Measurements from ENCODE around the gene CSTF1.

The CSTF1 gene

DNA sequence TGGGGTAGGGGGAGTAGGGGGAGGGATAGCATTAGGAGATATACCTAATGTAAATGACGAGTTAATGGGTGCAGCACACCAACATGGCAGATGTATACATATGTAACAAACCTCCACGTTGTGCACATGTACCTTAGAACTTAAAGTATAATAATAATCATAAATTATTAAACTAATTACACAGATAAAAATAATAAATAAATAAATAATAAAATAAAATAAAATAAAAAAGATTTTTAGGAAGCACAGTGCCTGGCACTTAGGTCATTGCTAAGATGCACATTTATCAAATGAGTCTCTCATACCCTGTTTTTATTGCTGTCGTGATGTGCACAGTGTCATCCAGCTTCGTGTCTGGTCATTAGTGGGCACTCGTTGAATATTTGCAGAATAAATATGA, 57.0 kb downstream of the CSTF1 start:
- Histone ChIP-seq H3F3A (ENCODE audit: insufficient read depth, low read length) (no peaks in the 10 kb centered on the region), H3K36me3 (replicated peaks; ENCODE audit: insufficient read depth, low read length) (no peaks in the 10 kb centered on the region), H3K27ac (ENCODE audit: low read length) (no peak overlapping the region), H3K4me1 (ENCODE audit: low read length) (no peaks in the 10 kb centered on the region), H3K9me3 (replicated peaks; ENCODE audit: insufficient read depth, low read length) (no peaks in the 10 kb centered on the region), H3K9ac (ENCODE audit: low read length) (no peak overlapping the region), H2AFZ (ENCODE audit: low read length) (no peak overlapping the region), H3K4me3 (ENCODE audit: low read length) (no peak overlapping the region), H4K20me1 (ENCODE audit: insufficient read depth, low read length) (no peaks in the 10 kb centered on the region), H3K79me2 (ENCODE audit: low read length) (no peaks in the 10 kb centered on the region), H3K4me2 (ENCODE audit: low read depth, low read length) (no peak overlapping the region), H3K27me3 (replicated peaks; ENCODE audit: insufficient read depth, low read length) (no peaks in the 10 kb centered on the region), H3K9me2 (replicated peaks; ENCODE audit: insufficient read depth, low read length) (no peaks in the 10 kb centered on the region)
- TF ChIP-seq EZH2phosphoT487 (IDR thresholded peaks at IDR 0.05; ENCODE audit: low read length) (no peak), EZH2 (optimal IDR thresholded peaks at IDR 0.05; ENCODE audit: low read depth, low read length) (no peak), CTCF (IDR thresholded peaks at IDR 0.05; ENCODE audit: low read length) (no peak)
- DNase-seq, result no peak

DNA sequence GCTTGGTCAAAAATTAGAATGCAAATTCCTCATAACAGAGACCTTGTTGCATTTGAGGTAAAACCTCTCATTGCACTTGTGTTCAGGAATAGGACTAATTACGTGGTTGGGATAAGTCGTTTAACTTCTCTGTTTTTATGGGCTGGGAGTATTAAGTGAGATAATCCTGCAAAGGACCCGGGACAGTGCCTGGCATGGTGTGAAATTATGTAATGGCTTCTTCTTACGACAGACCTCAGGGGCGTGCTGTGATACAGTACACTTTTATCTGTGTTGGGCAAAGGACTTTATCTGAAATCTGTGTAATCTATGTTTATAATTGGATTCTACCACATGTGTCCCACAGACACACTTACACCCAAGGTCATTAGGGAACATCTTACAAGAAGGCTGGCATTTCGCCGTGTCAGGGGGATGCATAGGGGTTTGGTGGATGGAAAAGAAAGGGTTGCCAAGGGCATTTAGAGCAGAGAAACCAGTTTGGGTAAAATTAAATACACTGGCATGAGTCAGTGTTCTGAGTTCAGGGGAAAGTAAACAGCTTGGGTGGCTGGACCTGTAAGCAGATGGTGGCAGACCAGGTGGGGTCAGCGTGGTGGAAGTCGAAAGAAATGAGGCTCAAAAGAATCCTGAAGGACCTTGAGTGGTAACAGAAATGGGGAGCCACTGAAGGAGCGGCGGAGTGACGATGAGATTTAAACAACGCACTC, 58.8 kb downstream of the CSTF1 start:
- H3K4me2 ChIP-seq (ENCODE audit: low read depth, low read length), result no peak overlapping the region
- H3K4me1 ChIP-seq (ENCODE audit: low read length), result no peaks in the 10 kb centered on the region
- H2AFZ ChIP-seq (ENCODE audit: low read length), result no peak overlapping the region
- H3K27ac ChIP-seq (ENCODE audit: low read length), result no peak overlapping the region
- H3K36me3 ChIP-seq (replicated peaks; ENCODE audit: insufficient read depth, low read length), result no peaks in the 10 kb centered on the region
- H3K9ac ChIP-seq (ENCODE audit: low read length), result no peak overlapping the region
- no peak overlapping the region for H3K4me3 ChIP-seq (ENCODE audit: low read length)
- TF ChIP-seq EZH2phosphoT487 (IDR thresholded peaks at IDR 0.05; ENCODE audit: low read length) (no peak), CTCF (IDR thresholded peaks at IDR 0.05; ENCODE audit: low read length) (no peak), EZH2 (optimal IDR thresholded peaks at IDR 0.05; ENCODE audit: low read depth, low read length) (no peak)
- H3K27me3 ChIP-seq (replicated peaks; ENCODE audit: insufficient read depth, low read length), result no peaks in the 10 kb centered on the region
- H3K9me2 ChIP-seq (replicated peaks; ENCODE audit: insufficient read depth, low read length), result no peaks in the 10 kb centered on the region
- H3K9me3 ChIP-seq (replicated peaks; ENCODE audit: insufficient read depth, low read length), result no peaks in the 10 kb centered on the region
- no peaks in the 10 kb centered on the region for H4K20me1 ChIP-seq (ENCODE audit: insufficient read depth, low read length)
- no peaks in the 10 kb centered on the region for H3K79me2 ChIP-seq (ENCODE audit: low read length)
- H3F3A ChIP-seq (ENCODE audit: insufficient read depth, low read length), result no peaks in the 10 kb centered on the region
- no peak for DNase-seq

DNA sequence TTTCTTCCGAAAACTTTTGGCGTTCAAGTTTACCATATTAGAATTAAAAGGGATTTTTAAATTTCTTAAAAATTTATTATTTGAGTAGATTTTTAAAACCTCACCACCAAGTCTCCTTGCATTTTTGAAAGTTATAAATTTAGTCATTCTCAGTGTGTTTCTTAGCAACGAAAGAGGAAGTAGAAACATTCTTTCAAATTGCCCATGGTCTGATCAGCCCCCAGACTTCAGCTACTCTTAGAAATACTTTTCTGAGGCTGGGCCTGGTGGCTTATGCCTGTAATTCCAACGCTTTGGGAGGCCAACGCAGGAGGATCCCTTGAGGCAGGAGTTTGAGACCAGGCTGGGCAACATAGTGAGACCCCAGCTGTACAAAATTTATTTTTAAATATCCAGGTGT, 60.9 kb downstream of the CSTF1 start:
- H3K4me2 ChIP-seq (ENCODE audit: low read depth, low read length), result no peak overlapping the region
- no peak for DNase-seq

More for the DNA sequence above, 60.9 kb downstream of the CSTF1 start:
- Histone ChIP-seq H3K79me2 (ENCODE audit: low read length) (no peaks in the 10 kb centered on the region), H3K4me3 (ENCODE audit: low read length) (no peak overlapping the region), H3K27ac (ENCODE audit: low read length) (no peak overlapping the region), H3K9ac (ENCODE audit: low read length) (no peak overlapping the region), H2AFZ (ENCODE audit: low read length) (0 out of 2 replicates have a peak overlapping the region, but pooled peaks have one; percentile 35), H3K9me3 (replicated peaks; ENCODE audit: insufficient read depth, low read length) (no peaks in the 10 kb centered on the region), H4K20me1 (ENCODE audit: insufficient read depth, low read length) (no peaks in the 10 kb centered on the region), H3K4me1 (ENCODE audit: low read length) (no peaks in the 10 kb centered on the region), H3K9me2 (replicated peaks; ENCODE audit: insufficient read depth, low read length) (no peaks in the 10 kb centered on the region), H3K27me3 (replicated peaks; ENCODE audit: insufficient read depth, low read length) (no peaks in the 10 kb centered on the region), H3K36me3 (replicated peaks; ENCODE audit: insufficient read depth, low read length) (no peaks in the 10 kb centered on the region), H3F3A (ENCODE audit: insufficient read depth, low read length) (no peaks in the 10 kb centered on the region)
- TF ChIP-seq EZH2 (optimal IDR thresholded peaks at IDR 0.05; ENCODE audit: low read depth, low read length), result no peak
- no peak for TF ChIP-seq EZH2phosphoT487 (IDR thresholded peaks at IDR 0.05; ENCODE audit: low read length)
- TF ChIP-seq CTCF (IDR thresholded peaks at IDR 0.05; ENCODE audit: low read length), result no peak

Measured in MM.1S (cell line).